DOHH2 (cell line): ENCODE data around the gene TRIM6.
A peak's percentile ranks its signal among the peaks of the same experiment; 100 is the strongest.

ENCODE experiments used
- H3F3A ChIP-seq: fragments of 200-600 bp; sonication (generic), shearing (Covaris generic); 2 replicates; pipeline ENCODE4 v1.6.0; 2016; ENCODE audit warnings: antibody characterized with exemption, mild to moderate bottlenecking; ENCODE audit not compliant: control insufficient read depth, insufficient read depth
- H3K27ac ChIP-seq: fragments of 200-600 bp; sonication (generic); 2 replicates; pipeline ENCODE4 v1.5.1; 2014; ENCODE audit warnings: low read depth, mild to moderate bottlenecking, low read length, moderate library complexity
- H3K27me3 ChIP-seq: fragments of 200-600 bp; sonication (generic); 2 replicates; pipeline ENCODE4 v1.6.1; 2014; ENCODE audit warnings: mild to moderate bottlenecking, low read length, mixed read lengths; ENCODE audit not compliant: control insufficient read depth
- H3K36me3 ChIP-seq: fragments of 200-600 bp; sonication (generic); 2 replicates; pipeline ENCODE4 v1.6.1; 2014; ENCODE audit warnings: mild to moderate bottlenecking, low read length, moderate library complexity, mixed read lengths; ENCODE audit not compliant: control insufficient read depth
- H3K4me1 ChIP-seq: fragments of 200-600 bp; sonication (generic); 2 replicates; pipeline ENCODE4 v1.6.1; 2014; ENCODE audit warnings: mild to moderate bottlenecking, low read length, mixed read lengths; ENCODE audit not compliant: control insufficient read depth
- H3K4me2 ChIP-seq: fragments of 200-600 bp; sonication (generic); 2 replicates; pipeline ENCODE4 v1.6.0; 2014; ENCODE audit warnings: mild to moderate bottlenecking, low read length, moderate library complexity
- H3K4me3 ChIP-seq: fragments of 200-600 bp; sonication (generic); 2 replicates; pipeline ENCODE4 v1.5.1; 2014; ENCODE audit warnings: mild to moderate bottlenecking, low read length, mixed read lengths
- H3K79me2 ChIP-seq: fragments of 200-600 bp; sonication (generic); 2 replicates; pipeline ENCODE4 v1.6.1; 2014; ENCODE audit warnings: mild to moderate bottlenecking, low read length, mixed read lengths; ENCODE audit not compliant: control insufficient read depth
- H3K9me2 ChIP-seq: fragments of 200-600 bp; sonication (generic); replicated peaks from 2 replicates; pipeline ENCODE4 v1.6.1; 2014; ENCODE audit warnings: mild to moderate bottlenecking, low read length, mixed read lengths; ENCODE audit not compliant: control insufficient read depth
- H3K9me3 ChIP-seq: fragments of 200-600 bp; sonication (generic); 2 replicates; pipeline ENCODE4 v1.6.1; 2014; ENCODE audit warnings: antibody characterized with exemption, low read length, mixed read lengths; ENCODE audit not compliant: control insufficient read depth, insufficient read depth
- H4K20me1 ChIP-seq: fragments of 200-600 bp; sonication (generic); 2 replicates; pipeline ENCODE4 v1.6.0; 2014; ENCODE audit warnings: low read depth, mild to moderate bottlenecking, antibody characterized with exemption, low read length, moderate library complexity; ENCODE audit not compliant: control insufficient read depth, insufficient read depth
- EZH2phosphoT487 ChIP-seq: fragments of 200-600 bp; sonication (generic); IDR thresholded peaks from 2 replicates; pipeline ENCODE4 v1.6.1; 2017; ENCODE audit warnings: borderline replicate concordance, mild to moderate bottlenecking, antibody characterized with exemption, low read length, moderate library complexity, mixed read lengths
- TF ChIP-seq, protein P1 (sequence below): fragments of 200-600 bp; sonication (generic); IDR thresholded peaks from one replicate; pipeline ENCODE4 v1.5.1; 2014; ENCODE audit warnings: antibody characterized with exemption, mild to moderate bottlenecking, low read depth, low read length; ENCODE audit not compliant: poor library complexity, severe bottlenecking

Gene TRIM6

DNA sequence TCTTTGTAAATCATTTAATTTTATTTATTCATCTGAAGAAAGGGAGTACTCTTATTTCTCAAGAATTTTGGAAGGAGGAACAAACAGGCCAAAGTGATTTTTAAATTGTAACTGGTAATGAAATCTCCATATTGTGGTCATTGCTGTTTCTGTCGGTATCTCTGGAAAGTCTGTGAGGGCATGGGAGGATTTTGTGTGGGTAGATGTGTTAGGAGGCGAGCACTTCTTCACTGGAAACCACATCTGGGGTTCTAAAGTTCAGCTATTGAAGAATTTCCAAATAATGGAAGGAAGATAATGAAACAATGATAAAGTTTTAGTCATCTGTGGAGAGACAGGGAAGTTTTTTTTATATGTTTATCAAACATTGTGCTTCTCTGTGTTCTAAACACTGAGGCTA is 35.0 kb downstream of the TRIM6 start:
- peak overlapping the region; percentile 45; the same call in 1 of the 2 replicates for H3K4me2 ChIP-seq
- no peak overlapping the region for H3K27ac ChIP-seq
- no peaks in the 10 kb centered on the region for H3F3A ChIP-seq
- peaks cover 12% of the 10 kb centered on the region for H3K4me1 ChIP-seq
- H3K9me3 ChIP-seq: no peaks in the 10 kb centered on the region
- no peaks in the 10 kb centered on the region for H3K36me3 ChIP-seq
- no peak for TF ChIP-seq EZH2phosphoT487
- TF ChIP-seq, protein P1, sequence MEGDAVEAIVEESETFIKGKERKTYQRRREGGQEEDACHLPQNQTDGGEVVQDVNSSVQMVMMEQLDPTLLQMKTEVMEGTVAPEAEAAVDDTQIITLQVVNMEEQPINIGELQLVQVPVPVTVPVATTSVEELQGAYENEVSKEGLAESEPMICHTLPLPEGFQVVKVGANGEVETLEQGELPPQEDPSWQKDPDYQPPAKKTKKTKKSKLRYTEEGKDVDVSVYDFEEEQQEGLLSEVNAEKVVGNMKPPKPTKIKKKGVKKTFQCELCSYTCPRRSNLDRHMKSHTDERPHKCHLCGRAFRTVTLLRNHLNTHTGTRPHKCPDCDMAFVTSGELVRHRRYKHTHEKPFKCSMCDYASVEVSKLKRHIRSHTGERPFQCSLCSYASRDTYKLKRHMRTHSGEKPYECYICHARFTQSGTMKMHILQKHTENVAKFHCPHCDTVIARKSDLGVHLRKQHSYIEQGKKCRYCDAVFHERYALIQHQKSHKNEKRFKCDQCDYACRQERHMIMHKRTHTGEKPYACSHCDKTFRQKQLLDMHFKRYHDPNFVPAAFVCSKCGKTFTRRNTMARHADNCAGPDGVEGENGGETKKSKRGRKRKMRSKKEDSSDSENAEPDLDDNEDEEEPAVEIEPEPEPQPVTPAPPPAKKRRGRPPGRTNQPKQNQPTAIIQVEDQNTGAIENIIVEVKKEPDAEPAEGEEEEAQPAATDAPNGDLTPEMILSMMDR: no peak
- H3K9me2 ChIP-seq: no peaks in the 10 kb centered on the region
- H3K4me3 ChIP-seq: no peak overlapping the region
- H3K79me2 ChIP-seq: no peaks in the 10 kb centered on the region
- no peaks in the 10 kb centered on the region for H3K27me3 ChIP-seq
- no peaks in the 10 kb centered on the region for H4K20me1 ChIP-seq

DNA sequence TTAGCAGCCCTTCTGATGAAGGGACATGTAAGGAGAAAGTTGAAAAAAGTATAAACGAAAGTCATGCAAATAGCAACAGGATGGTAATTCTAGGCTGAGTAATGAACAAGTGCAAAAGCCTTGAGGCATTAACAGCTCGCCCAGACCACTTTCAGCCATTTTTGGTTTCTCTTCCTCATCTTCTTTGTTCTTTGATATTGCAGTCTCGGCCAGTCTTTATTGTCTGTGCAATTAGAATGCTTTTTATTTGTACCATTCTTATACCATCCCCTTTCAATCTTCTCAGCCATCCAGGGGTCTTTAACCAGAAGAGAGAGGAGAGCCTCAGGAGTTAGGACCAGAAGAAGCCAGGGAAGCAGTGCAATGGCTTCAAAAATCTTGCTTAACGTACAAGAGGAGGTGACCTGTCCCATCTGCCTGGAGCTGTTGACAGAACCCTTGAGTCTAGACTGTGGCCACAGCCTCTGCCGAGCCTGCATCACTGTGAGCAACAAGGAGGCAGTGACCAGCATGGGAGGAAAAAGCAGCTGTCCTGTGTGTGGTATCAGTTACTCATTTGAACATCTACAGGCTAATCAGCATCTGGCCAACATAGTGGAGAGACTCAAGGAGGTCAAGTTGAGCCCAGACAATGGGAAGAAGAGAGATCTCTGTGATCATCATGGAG is 35.7 kb downstream of the TRIM6 start:
- Histone ChIP-seq H3K27me3 (no peaks in the 10 kb centered on the region), H4K20me1 (no peaks in the 10 kb centered on the region), H3K27ac (no peak overlapping the region), H3K79me2 (no peaks in the 10 kb centered on the region), H3K9me2 (no peaks in the 10 kb centered on the region), H3K4me1 (peaks cover 12% of the 10 kb centered on the region), H3K4me2 (peak overlapping the region; percentile 45), H3K4me3 (peak overlapping the region; percentile 34), H3K36me3 (no peaks in the 10 kb centered on the region), H3F3A (no peaks in the 10 kb centered on the region), H3K9me3 (no peaks in the 10 kb centered on the region)
- TF ChIP-seq EZH2phosphoT487: no peak
- TF ChIP-seq, protein P1: no peak

- H3K79me2 ChIP-seq: no peaks in the 10 kb centered on the region
- no peaks in the 10 kb centered on the region for H3K4me1 ChIP-seq
- H3K9me2 ChIP-seq: no peaks in the 10 kb centered on the region
- H3K27ac ChIP-seq: no peak overlapping the region
- TF ChIP-seq EZH2phosphoT487: no peak
- TF ChIP-seq, protein P1: no peak
- no peaks in the 10 kb centered on the region for H3K36me3 ChIP-seq
- H3K9me3 ChIP-seq: no peaks in the 10 kb centered on the region
- no peaks in the 10 kb centered on the region for H4K20me1 ChIP-seq
- no peak overlapping the region for H3K4me3 ChIP-seq
- H3K27me3 ChIP-seq: no peaks in the 10 kb centered on the region
- no peak overlapping the region for H3K4me2 ChIP-seq
- H3F3A ChIP-seq: no peaks in the 10 kb centered on the region
Observed at GRCh38 chr11:5639953-5640352, 43.5 kb downstream of the TRIM6 start.
